ENCODE results near the gene ZDHHC14.
"Not testable (repeated sequence)": the region's sequence is repeated elsewhere in the genome, so short reads cannot be mapped to it uniquely, and the experiment has no call there.

ZDHHC14 gene

GRCh38 chr6:157574851-157575424 lies 193.9 kb downstream of the ZDHHC14 start:
- TF ChIP-seq CTCF (IDR thresholded peaks at IDR 0.05; ENCODE audit: low read depth, low read length, missing control alignments), result no peak
- no peak for DNase-seq (ENCODE audit: extremely low read depth, low read depth)

GRCh38 chr6:157575436-157576145 lies 194.6 kb downstream of the ZDHHC14 start:
- TF ChIP-seq CTCF (IDR thresholded peaks at IDR 0.05; ENCODE audit: low read depth, low read length, missing control alignments), result no peak
- DNase-seq (ENCODE audit: extremely low read depth, low read depth), result no peak
- no peak overlapping the region for H3K4me3 ChIP-seq (replicated peaks; ENCODE audit: low read depth, low read length)

More at GRCh38 chr6:157574851-157575424, 193.9 kb downstream of the ZDHHC14 start:
- no peak overlapping the region for H3K4me3 ChIP-seq (replicated peaks; ENCODE audit: low read depth, low read length)

- H3K4me3 ChIP-seq (replicated peaks; ENCODE audit: low read depth, low read length); DNase-seq (ENCODE audit: extremely low read depth, low read depth): not testable (repeated sequence)
Measured at GRCh38 chr6:157576991-157577390, 196.0 kb downstream of the ZDHHC14 start.

- DNase-seq (ENCODE audit: extremely low read depth, low read depth); H3K4me3 ChIP-seq (replicated peaks; ENCODE audit: low read depth, low read length): not testable (repeated sequence)
Measured at GRCh38 chr6:157578527-157578926, 197.5 kb downstream of the ZDHHC14 start.

- TF ChIP-seq CTCF (IDR thresholded peaks at IDR 0.05; ENCODE audit: low read depth, low read length, missing control alignments), result no peak
- H3K4me3 ChIP-seq (replicated peaks; ENCODE audit: low read depth, low read length), result no peak overlapping the region
- DNase-seq (ENCODE audit: extremely low read depth, low read depth), result no peak
Measured at GRCh38 chr6:157579467-157580031, 198.6 kb downstream of the ZDHHC14 start.

- no peak overlapping the region for H3K4me3 ChIP-seq (replicated peaks; ENCODE audit: low read depth, low read length)
- no peak for DNase-seq (ENCODE audit: extremely low read depth, low read depth)
- no peak for TF ChIP-seq CTCF (IDR thresholded peaks at IDR 0.05; ENCODE audit: low read depth, low read length, missing control alignments)
Measured at GRCh38 chr6:157584036-157584435, 203.0 kb downstream of the ZDHHC14 start.

- H3K4me3 ChIP-seq (replicated peaks; ENCODE audit: low read depth, low read length), result no peak overlapping the region
- no peak for TF ChIP-seq CTCF (IDR thresholded peaks at IDR 0.05; ENCODE audit: low read depth, low read length, missing control alignments)
- DNase-seq (ENCODE audit: extremely low read depth, low read depth), result no peak
Measured at GRCh38 chr6:157585274-157586087, 204.5 kb downstream of the ZDHHC14 start.

Data from HFF-Myc (cell line).